GM21447 (cell line): Measurements from ENCODE around the gene SMC4.

ENCODE experiments used
- ATAC-seq: cut with Tn5 transposase; IDR thresholded peaks from one replicate; pipeline ENCODE4 v1.9.1; 2021; ENCODE audit not compliant: unreplicated experiment

The SMC4 gene

DNA sequence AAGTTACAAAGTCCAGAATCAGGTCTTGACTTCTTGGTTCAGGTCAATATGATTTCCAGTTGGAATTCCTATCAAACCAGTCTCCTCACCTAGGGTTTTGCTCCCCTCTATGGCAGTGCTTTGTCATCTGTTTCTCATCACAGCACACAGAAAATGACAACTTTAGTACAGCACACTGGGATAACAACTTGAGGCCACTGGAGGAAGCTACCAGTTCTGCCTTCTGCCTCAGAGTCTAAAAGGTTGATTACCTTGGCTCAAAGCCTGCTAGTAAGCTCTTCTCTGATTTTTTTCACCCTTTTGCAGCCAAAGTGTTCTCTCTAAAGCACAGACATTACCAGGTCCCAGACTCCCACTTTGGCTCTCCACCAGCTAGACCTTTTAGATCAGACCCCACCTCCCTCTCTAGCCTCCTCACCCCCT is 75.0 kb downstream of the SMC4 start:
- no peak for ATAC-seq

DNA sequence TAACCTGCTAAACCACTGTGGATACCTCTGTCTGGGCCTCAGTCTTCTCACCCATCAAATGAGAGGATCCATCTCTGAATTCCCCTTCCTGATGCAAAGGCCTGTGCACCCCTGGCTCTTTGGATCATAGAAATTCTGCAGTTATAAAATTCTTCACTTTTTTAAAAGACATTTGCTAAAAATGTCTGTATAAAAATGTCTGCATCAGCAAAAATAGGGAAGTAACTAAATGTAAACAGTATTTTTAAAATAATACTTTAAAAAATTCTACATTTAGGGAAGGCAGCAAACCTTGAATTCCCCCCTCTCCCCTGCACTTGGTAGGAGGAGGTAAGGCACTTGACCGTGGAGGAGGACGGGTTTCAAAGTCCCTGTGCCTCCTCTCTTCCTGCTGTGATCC is 75.7 kb downstream of the SMC4 start:
- no peak for ATAC-seq

GRCh38 chr3:160475884-160476283 is 76.4 kb downstream of the SMC4 start:
- ATAC-seq: no peak

DNA sequence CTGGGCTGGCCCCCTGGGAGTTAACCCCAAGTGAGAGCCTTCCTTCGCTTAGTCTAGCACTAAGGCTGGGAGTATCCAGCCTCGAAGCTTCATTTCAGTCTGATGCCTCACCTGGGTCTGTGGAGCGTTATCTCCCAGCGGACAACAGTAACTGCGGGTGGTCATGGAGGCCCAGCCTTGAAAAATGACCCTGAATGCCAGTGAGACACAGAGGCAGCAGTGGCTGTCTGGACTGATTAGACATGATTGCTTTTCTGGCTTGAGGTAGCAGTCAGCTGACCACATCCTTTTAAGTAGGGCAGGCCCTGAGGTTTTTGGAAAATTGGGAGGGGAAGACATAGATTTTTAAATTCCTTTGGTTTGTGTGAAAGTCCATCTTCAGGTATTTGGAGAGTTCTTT is 78.3 kb downstream of the SMC4 start:
- no peak for ATAC-seq

DNA sequence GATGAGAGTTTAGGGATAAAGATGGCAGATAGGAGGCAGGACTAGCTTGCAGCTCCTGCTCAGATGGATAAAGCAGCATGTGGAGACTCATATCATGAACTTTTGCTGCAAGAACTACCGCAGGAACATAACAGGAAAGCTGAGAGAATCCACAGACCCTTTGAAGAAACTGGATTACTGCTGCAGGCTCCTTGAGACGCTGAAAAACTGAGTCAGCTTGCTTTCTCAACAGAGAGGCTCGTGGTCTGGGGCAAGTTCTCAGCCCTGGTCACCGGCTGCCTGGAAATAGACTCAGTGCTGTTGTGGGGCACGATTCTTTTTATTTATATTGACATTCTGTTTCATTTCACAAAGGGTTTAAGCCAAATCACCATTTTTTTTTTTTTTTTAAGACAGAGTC is 78.9 kb downstream of the SMC4 start:
- ATAC-seq: no peak

DNA sequence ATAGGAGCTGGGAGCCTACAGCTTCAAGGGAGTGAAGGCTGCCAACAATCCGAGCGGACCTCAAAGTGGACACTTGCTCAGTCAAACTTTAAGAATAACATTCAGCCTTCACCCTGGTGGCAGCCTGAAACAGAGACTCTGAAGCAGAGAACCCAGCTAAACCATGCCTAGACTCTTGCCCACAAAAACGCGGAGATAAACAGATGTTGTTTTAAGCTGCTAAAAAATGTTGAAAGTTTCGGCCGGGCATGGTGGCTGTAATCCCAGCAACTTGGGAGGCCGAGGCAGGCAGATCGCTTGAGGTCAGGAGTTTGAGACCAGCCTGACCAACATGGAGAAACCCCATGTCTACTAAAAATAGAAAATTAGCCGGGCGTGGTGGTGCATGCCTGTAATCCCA is 79.9 kb downstream of the SMC4 start:
- ATAC-seq: no peak

- ATAC-seq: no peak
Observed at GRCh38 chr3:160480931-160481330, 81.5 kb downstream of the SMC4 start.

DNA sequence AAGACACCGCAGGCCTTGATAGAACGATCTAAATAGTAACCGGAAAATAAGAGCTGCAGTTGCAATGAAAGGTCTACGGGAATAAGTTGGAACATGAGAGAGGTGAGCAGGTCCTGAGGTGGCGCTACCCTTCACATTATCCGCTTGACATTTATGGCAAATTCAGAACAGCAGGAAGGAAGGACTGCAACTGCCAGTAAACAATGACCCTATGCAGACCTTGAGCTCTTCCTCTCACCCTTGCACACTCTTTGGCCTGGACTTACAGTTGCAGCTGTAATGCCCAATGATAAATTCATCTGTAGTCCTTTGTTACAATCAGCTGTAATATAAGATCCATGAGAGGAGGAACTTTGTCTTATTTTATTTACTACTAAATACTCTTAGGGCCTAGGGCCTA is 82.4 kb downstream of the SMC4 start:
- no peak for ATAC-seq

DNA sequence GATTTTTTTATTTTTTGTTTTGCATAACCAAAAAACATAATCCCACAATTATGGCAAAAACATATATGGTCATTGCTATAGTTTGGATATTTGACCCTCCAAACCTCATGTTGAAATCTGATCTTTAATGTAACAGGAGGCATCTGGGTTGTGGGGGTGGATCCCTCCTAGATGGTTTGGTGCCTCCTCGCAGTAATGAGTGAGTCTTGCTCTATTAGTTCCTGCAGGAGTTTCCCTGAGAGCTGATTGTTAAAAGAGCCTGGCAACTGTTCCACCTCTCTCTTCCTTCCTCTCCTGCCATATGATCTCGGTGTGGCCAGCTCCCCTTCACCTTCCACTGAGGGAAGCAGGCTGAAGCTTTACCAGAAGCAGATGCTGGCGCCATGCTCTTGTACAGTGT is 83.3 kb downstream of the SMC4 start:
- no peak for ATAC-seq
